Pons (tissue), 1 donor: Measurements from ENCODE around the gene DLG2.
"Not testable (repeated sequence)": the region's sequence is repeated elsewhere in the genome, so short reads cannot be mapped to it uniquely, and the experiment has no call there.

Source experiments
- DNase-seq: peaks from one replicate; pipeline ENCODE4 v3.0.0-alpha.2; 2016; ENCODE audit warnings: low spot score

DLG2 gene

GRCh38 chr11:84836371-84836770 is 790.8 kb downstream of the DLG2 start:
- DNase-seq, result no peak

- no peak for DNase-seq
Measured at GRCh38 chr11:84833488-84834088, 793.6 kb downstream of the DLG2 start.

GRCh38 chr11:84830372-84830771 is 796.8 kb downstream of the DLG2 start:
- DNase-seq, result no peak

GRCh38 chr11:84829162-84829561 is 798.0 kb downstream of the DLG2 start:
- DNase-seq, result no peak

GRCh38 chr11:84828616-84829015 is 798.5 kb downstream of the DLG2 start:
- no peak for DNase-seq

- no peak for DNase-seq
Measured at GRCh38 chr11:84825106-84825660, 802.0 kb downstream of the DLG2 start.

GRCh38 chr11:84824624-84825023 is 802.5 kb downstream of the DLG2 start:
- DNase-seq, result no peak

- DNase-seq, result no peak
Measured at GRCh38 chr11:84819537-84819936, 807.6 kb downstream of the DLG2 start.

- no peak for DNase-seq
Measured at GRCh38 chr11:84819128-84819527, 808.0 kb downstream of the DLG2 start.

GRCh38 chr11:84817998-84818397 is 809.1 kb downstream of the DLG2 start:
- DNase-seq, result no peak

- DNase-seq, result no peak
Measured at GRCh38 chr11:84812471-84812969, 814.6 kb downstream of the DLG2 start.

GRCh38 chr11:84806354-84806753 is 820.8 kb downstream of the DLG2 start:
- no peak for DNase-seq

- no peak for DNase-seq
Measured at GRCh38 chr11:84804041-84804440, 823.1 kb downstream of the DLG2 start.

- peak; percentile 43 for DNase-seq
Measured at GRCh38 chr11:84800755-84801346, 826.3 kb downstream of the DLG2 start.

GRCh38 chr11:84799112-84799511 is 828.0 kb downstream of the DLG2 start:
- no peak for DNase-seq

GRCh38 chr11:84795698-84796097 is 831.4 kb downstream of the DLG2 start:
- no peak for DNase-seq

GRCh38 chr11:84794663-84795443 is 832.3 kb downstream of the DLG2 start:
- no peak for DNase-seq

- DNase-seq, result no peak
Measured at GRCh38 chr11:84793318-84793717, 833.8 kb downstream of the DLG2 start.

GRCh38 chr11:84790849-84791427 is 836.2 kb downstream of the DLG2 start:
- no peak for DNase-seq

GRCh38 chr11:84788220-84788619 is 838.9 kb downstream of the DLG2 start:
- no peak for DNase-seq

GRCh38 chr11:84784158-84784557 is 843.0 kb downstream of the DLG2 start:
- DNase-seq, result not testable (repeated sequence)

GRCh38 chr11:84780689-84781293 is 846.4 kb downstream of the DLG2 start:
- DNase-seq, result peak; percentile 46
